Heart left ventricle (tissue), 16 donors: Measurements from ENCODE around the gene PCBP4. TPM values are rescaled to one million over a fixed set of nuclear protein-coding genes. Genes with fewer than 3 reads are reported as not detected.

Source experiments
- ATAC-seq, 4 donors: fragments of 200-7000 bp; cut with Tn5 transposase; one replicate each; pipeline ENCODE4 v1.9.1; 2020 to 2022; ENCODE audit warnings: moderate library complexity in 4 of 4, mild to moderate bottlenecking in 3 of 4, moderate number of reproducible peaks in 1 of 4
- DNase-seq, 5 donors: peaks; one replicate each; pipeline ENCODE4 v3.0.0-alpha.2; 2020
- H3K27ac ChIP-seq, 12 donors: fragments of 200-600 bp; sonication (generic) in 4 of 12; one replicate each; pipeline versions ENCODE4 v1.5.0 to v1.8.0; 2016 to 2022; ENCODE audit warnings: mild to moderate bottlenecking in 2 of 12
- H3K27me3 ChIP-seq, 9 donors: fragments of 200-600 bp; sonication (generic) in 2 of 9; one replicate each; pipeline versions ENCODE4 v1.5.1 to v1.8.0; 2016 to 2022; ENCODE audit warnings: mild to moderate bottlenecking in 3 of 9
- H3K36me3 ChIP-seq, 9 donors: fragments of 200-600 bp; sonication (generic) in 2 of 9; one replicate each; pipeline versions ENCODE4 v1.5.0 to v1.8.0; 2018 to 2022; ENCODE audit warnings: mild to moderate bottlenecking in 2 of 9
- H3K4me1 ChIP-seq, 12 donors: fragments of 200-600 bp; sonication (generic) in 4 of 12; one replicate each; pipeline versions ENCODE4 v1.5.0 to v1.8.0; 2016 to 2022; ENCODE audit warnings: mild to moderate bottlenecking in 3 of 12
- H3K4me3 ChIP-seq, 12 donors: fragments of 200-600 bp; sonication (generic) in 4 of 12; one replicate each; pipeline versions ENCODE4 v1.5.0 to v1.8.0; 2017 to 2022; ENCODE audit warnings: mild to moderate bottlenecking in 9 of 12, moderate library complexity in 4 of 12
- H3K9me3 ChIP-seq, 12 donors: fragments of 200-600 bp; sonication (generic) in 4 of 12; one replicate each; pipeline versions ENCODE4 v1.5.0 to v1.8.0; 2016 to 2022; ENCODE audit warnings: mild to moderate bottlenecking in 1 of 12
- CTCF ChIP-seq, 12 donors: fragments of 200-600 bp; sonication (generic) in 4 of 12; IDR thresholded peaks; one replicate each; pipeline versions ENCODE4 v1.5.0 to v1.8.0; 2018 to 2022; ENCODE audit warnings: antibody characterized with exemption in 12 of 12, mild to moderate bottlenecking in 5 of 12
- POLR2A ChIP-seq, 2 donors: fragments of 450-650 bp; IDR thresholded peaks; one replicate each; pipeline ENCODE4 v1.6.1; 2017; ENCODE audit warnings: antibody characterized with exemption in 2 of 2, mild to moderate bottlenecking in 2 of 2, moderate library complexity in 2 of 2
- WGBS, 4 donors: extraction: QIAGEN DNeasy Blood & Tissue Kit in 2 of 4; methylation state at CpG; one replicate each; pipeline versions ENCODE4 v1.1.5 to v1.1.7; 2013 to 2018; 5-methylcytosine and 5-hydroxymethylcytosine counted together
- intact Hi-C, 10 donors: fragments of 100-400 bp; cut with DNase I; formaldehyde crosslinking; loops; one replicate each; pipeline versions ENCODE4 v1.11.1 to v1.14.2; 2022
- polyA plus RNA-seq, 2 donors: library from polyadenylated mRNA; stranded (reverse); fragments of 200-250 nt; gene quantifications; one replicate each; pipeline ENCODE4 v1.2.3, GENCODE V29; 2013
- total RNA-seq, 9 donors: library from RNA; depleted of rRNA in 2 of 9; stranded (reverse); fragments of >200 nt in 2 of 9; fragmentation: NEBNext Ultra II Directional in 3 of 9; extraction: Animal tissue kit (Norgen Biotek cat#: 25700) in 3 of 9; gene quantifications; one replicate each; pipeline versions ENCODE4 v1.1.0 to v1.2.4, GENCODE V29; 2016 to 2023
- donor health status: ischemic (EF 13 %, LVEDD 7.1; RV severe dilation, severe dysfunction).
- donor health status: healthy with polysubstance abuse.
- donor health status: DM: no; HTN: yes; CAD: no.
- donor health status: DM: no; HTN: no; CAD: no.
- donor health status: ischemic (EF 25% LVEDD 6.9; RV normal size, moderate dysfunction).
- donor health status: ischemic (EF 25% LVEDD 5.7; RV mildly dilated, moderate dysfunction).
- donor health status: healthy.
- donor health status: DM: yes; HTN: yes; CAD: no.
- donor health status: ischemic (EF 35%, LVEDD 5.7; RV mildly dilated, moderate dysfunction).
- donor health status: nonischemic (EF 11% LVEDD 7.7; RV severe dilation, severe dysfunction).
- donor health status: DM: yes; HTN: yes; CAD: no.
- donor health status: PGD.
- donor health status: ischemic (EF 29% LVEDD 5.4; RV normal size, mild dysfunction).
- donor health status: nonischemic (EF 23%, LVEDD 6.1; RV moderate dilation, normal function).

PCBP4 gene
- total and polyA plus RNA-seq, 11 donors = 55.4 to 149 (median 64.8) TPM

- Histone ChIP-seq H3K27me3 (no peaks in the 10 kb centered on the region), H3K4me1 (peaks cover 5 to 50% (median 23%) of the 10 kb centered on the region in 12 donors), H3K27ac (peak within 1 kb of the TSS; percentile 89 to 98 (median 96)), H3K36me3 (peaks cover 0 to 10% (median 0%) of the 10 kb centered on the region in 9 donors), H3K9me3 (no peaks in the 10 kb centered on the region), H3K4me3 (peak within 1 kb of the TSS; percentile 47 to 87 (median 70))
- WGBS, 4 donors = 0 to 3% (median 1%) methylated on average over 16 to 63 of the region's 63 CpGs
- ATAC-seq = peak; percentile 45 to 80 (median 76)
- DNase-seq = peak; percentile 57 to 90 (median 78)
- intact Hi-C loops = loop anchor here in 8 of 10 donors (1.0 to 5.0 kb wide), 3 partner anchors 32 to 33 kb away; partner anchors contain the start of genes PARP3 (in 8 of the 8) and RRP9 (in 1 of the 8)
- TF ChIP-seq CTCF (IDR thresholded peaks at IDR 0.05) (peak in 1 of 12 donors; percentile 11), POLR2A (IDR thresholded peaks at IDR 0.05) (peak; percentile 33 to 61)
These were observed 8.0 kb upstream of the PCBP4 start, which contains the start of gene ABHD14A for GRCh38 chr3:51974963-51975851. ABHD14A (plus strand) TSS chr3:51975064; CDS start chr3:51975136, 72 bp downstream.

GRCh38 chr3:51974277-51974962 is 7.2 kb upstream of the PCBP4 start:
- Histone ChIP-seq H3K4me1 (peaks cover 5 to 58% (median 23%) of the 10 kb centered on the region in 12 donors), H3K27me3 (no peaks in the 10 kb centered on the region), H3K36me3 (peaks cover 0 to 10% (median 0%) of the 10 kb centered on the region in 9 donors), H3K9me3 (no peaks in the 10 kb centered on the region), H3K27ac (peak overlapping the region; percentile 89 to 98 (median 96)), H3K4me3 (peak overlapping the region; percentile 47 to 87 (median 70))
- no peak for TF ChIP-seq POLR2A (IDR thresholded peaks at IDR 0.05)
- TF ChIP-seq CTCF (IDR thresholded peaks at IDR 0.05) = peak in 5 of 12 donors; percentile 3 to 38 (median 28)
- WGBS, 4 donors = 12 to 24% (median 21%) methylated on average over 24 to 30 of the region's 30 CpGs
- DNase-seq (peak in 1 of 5 donors; percentile 56), ATAC-seq (peak; percentile 12 to 29 (median 25))
- intact Hi-C loops = loop anchor here in 7 of 10 donors (1.0 to 2.0 kb wide), 2 partner anchors 32 kb away; partner anchors contain the start of gene PARP3 (in 7 of the 7)

GRCh38 chr3:51971350-51971749 is 4.1 kb upstream of the PCBP4 start:
- WGBS, 4 donors = 86 to 94% (median 89%) methylated on average over 7 to 11 of the region's 11 CpGs
- DNase-seq (no peak), ATAC-seq (no peak)
- H3K4me3 ChIP-seq = no peak overlapping the region
- intact Hi-C loops = no loop called here
- H3K36me3 ChIP-seq = peaks cover 0 to 10% (median 0%) of the 10 kb centered on the region in 9 donors
- H3K9me3 ChIP-seq = no peaks in the 10 kb centered on the region
- no peak overlapping the region for H3K27ac ChIP-seq
- H3K4me1 ChIP-seq = peaks cover 7 to 78% (median 38%) of the 10 kb centered on the region in 12 donors
- no peak for TF ChIP-seq CTCF (IDR thresholded peaks at IDR 0.05)
- H3K27me3 ChIP-seq = no peaks in the 10 kb centered on the region
